Muscle of back (tissue), 11 donors: ENCODE data around the gene KRT73. TPM values are rescaled to one million over a fixed set of nuclear protein-coding genes. Genes with fewer than 3 reads are reported as not detected.
A peak's percentile ranks its signal among the peaks of the same experiment; 100 is the strongest.

ENCODE experiments used
- DNase-seq, 3 donors: peaks; one replicate each; pipeline versions ENCODE4 v3.0.0 to v3.0.0-alpha.2; 2013
- polyA plus RNA-seq, 10 donors: library from polyadenylated mRNA; unstranded; fragments of 120-200 nt; gene quantifications; one replicate each; pipeline ENCODE4 v1.2.1, GENCODE V29; 2013; ENCODE audit not compliant: insufficient read length in 10 of 10

The KRT73 gene
- polyA plus RNA-seq, 10 donors: 0.08 to 1.1 TPM; not detected in 8

GRCh38 chr12:52645982-52646381 lies 27.6 kb upstream of the KRT73 start:
- DNase-seq: no peak

GRCh38 chr12:52645120-52645761 lies 26.9 kb upstream of the KRT73 start:
- no peak for DNase-seq

DNA sequence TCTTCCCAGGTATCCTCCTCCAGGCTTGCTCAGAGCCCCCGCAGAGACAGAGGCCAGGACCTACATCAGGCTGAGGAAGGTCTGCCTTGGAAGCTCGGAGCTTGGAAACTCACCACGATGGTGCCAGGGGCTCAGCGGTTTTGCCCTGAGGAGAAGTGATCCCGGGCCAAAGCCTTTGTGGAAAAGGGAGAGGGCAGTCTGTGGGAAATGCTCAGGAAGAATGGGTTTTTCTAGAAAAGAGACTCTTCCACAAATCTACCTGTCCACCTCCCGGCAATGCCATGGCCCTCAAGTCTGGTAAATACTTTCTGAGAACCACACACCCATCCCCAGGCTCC lies 25.7 kb upstream of the KRT73 start:
- no peak for DNase-seq

DNA sequence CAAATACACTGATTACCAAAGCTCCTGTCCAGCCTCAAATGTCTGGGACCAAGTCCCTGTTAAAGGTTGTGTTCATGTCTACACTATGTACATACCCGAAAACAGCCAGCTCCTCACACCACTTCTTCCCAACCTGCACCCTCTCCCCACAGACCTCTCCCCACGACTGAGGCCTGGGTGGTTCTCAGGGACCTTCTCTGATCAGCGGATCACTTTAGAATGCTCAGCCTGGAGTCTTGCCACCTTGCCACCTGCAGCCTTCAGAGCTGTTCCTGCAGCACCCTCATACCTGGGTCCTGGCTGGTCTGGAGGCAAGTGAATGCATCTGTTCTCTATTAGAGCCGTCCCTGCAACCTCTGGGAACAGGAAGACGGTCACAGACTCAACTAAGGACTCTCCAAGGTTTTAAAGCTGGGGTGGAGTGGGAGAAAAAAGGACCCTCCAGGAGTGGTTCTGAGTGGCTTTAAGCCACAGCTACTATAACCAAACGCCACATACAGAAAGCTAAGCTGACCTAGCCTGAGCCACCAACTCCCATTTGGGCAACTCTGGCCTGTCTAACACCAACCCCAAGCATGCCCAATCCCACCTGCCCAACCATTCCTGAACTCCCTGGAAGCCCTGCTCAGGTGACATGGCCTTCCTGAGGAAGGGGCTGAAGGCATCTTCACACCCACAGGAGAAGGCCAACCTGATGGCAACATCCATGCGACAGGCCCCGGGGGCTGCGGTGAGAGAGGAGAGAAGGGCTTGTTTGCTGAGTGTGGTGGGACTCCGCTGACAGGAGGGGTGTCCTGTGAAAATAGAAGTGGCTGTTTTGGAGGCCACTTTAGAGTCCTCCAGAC lies 25.1 kb upstream of the KRT73 start:
- DNase-seq: no peak

GRCh38 chr12:52641468-52641867 lies 23.1 kb upstream of the KRT73 start:
- DNase-seq: no peak

DNA sequence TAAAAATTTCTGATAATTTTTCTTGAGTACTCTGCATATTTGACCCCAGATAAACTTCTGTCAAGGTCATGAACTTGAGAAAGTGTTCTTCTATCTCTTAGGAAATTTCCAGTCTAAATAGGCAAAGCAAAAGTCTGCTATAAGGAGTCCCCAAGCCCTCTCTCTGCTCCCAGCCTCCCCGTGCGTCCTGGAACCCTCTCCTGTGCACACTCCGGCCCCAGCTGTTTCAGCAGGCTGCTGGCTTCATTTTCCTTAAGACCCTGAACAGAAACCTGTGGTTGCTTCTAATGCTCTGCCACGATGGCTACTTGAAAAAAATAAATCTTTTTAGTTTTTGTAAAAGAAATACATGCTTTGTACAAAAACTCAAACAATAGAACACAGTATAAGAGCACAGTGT lies 18.9 kb upstream of the KRT73 start:
- DNase-seq: no peak

DNA sequence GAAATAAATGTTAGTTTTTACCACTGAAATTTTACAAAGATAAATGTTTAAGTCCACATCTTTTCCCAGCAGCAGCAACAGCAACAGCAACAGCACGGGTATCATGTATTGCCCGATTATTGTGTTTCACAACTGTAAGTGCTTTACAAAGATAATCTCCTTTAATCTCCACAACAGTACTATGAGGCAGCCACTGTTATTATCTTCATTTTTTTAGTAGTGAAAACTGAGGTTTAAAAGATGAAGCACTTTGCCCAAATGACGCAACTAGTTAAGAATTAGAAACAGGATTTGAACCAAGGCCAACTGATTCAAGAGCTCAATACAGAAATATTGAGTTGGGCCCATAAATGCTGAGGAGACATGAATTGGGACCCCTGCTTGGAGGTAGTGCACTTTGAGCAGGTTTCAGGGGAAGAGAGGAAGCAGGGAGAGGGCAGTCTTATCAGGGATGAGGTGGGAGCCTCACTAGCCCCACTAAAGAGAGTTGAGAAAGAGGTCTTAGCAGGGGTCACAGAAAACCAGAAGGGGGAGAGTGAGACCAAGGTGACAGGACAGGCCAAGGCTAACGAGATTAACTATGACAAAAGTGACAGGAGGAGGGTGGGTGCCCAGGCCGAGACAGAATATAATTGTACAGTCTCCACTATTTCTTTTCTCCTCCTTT lies 18.4 kb upstream of the KRT73 start:
- no peak for DNase-seq

GRCh38 chr12:52636189-52636588 lies 17.8 kb upstream of the KRT73 start:
- DNase-seq: no peak

DNA sequence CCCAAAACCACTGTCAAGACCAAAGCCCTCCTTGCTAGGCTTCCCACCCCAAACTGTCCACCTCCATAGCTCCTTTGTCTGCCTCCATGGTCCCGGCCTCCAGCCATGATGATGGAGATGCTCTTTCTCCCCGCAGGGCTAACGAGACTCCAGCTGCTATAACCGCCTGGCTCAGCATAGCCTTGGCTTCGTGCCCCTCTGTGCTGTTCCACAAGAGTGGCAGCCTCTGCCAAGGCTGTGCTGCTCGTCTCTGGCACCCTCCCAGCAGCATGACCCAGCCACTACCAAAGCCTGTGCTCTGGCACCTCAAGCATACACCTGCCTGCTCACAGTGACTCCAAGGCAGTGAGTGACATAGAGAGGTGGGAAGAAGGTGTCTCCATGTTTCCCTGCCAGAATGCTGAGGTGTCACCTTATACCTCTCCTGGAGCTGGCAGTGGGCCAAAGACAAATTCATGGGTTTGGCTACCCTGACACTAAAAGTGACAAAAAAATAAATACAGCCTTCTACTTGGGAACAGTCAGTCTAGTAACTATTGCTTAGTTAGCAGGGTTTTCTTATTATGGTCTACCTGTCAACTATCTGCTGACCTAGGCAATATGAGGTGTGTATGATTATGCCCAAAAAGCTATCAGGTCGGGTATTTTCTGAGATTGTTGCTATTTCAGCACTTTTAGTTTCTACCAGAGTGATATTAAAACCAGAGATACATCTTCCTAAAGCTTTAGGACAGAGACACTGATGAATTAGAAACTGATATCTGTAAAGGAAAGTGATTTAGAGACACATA lies 16.1 kb upstream of the KRT73 start:
- peak; percentile 27 to 53 (median 34) for DNase-seq

- DNase-seq: no peak
Measured at GRCh38 chr12:52633383-52633782, 15.0 kb upstream of the KRT73 start.

- no peak for DNase-seq
Measured at GRCh38 chr12:52632656-52633055, 14.3 kb upstream of the KRT73 start.

DNA sequence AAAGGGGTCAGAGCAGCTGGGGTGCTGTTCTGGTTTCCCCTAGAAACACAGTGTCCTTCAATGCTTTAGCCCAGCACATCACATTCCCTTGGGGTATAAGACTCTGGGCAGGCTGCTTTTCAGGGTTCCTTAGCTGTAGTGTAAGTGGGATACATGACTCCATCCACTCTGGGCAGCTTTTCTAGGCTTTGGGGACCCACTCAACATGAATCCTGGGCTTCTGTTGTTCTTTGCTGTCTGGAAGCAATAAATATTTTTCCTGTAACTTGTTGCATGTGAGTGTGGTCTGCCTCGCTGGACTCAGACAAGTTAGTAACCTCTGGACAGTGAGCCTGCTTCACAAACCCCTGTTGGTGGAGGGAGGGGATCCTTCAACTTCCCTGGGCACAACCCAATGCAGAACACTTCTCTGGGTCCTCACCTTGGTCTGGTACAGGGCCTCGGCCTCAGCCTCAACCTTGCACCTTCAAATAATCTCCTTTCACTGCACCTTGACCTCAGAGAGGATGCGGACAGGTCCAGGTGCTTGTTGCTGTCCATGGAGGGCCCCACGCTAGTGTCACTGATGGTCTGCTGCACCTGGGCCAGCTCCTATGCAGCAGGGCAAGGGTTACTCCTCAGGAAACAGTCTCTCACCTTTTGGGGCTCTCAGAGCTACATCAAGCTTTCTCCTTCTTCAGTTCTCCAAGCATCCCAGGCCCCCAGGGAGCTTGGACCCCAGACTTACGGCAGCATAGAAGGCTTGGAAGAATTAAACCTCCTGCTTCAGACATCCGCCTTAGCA lies 13.5 kb upstream of the KRT73 start:
- no peak for DNase-seq

DNA sequence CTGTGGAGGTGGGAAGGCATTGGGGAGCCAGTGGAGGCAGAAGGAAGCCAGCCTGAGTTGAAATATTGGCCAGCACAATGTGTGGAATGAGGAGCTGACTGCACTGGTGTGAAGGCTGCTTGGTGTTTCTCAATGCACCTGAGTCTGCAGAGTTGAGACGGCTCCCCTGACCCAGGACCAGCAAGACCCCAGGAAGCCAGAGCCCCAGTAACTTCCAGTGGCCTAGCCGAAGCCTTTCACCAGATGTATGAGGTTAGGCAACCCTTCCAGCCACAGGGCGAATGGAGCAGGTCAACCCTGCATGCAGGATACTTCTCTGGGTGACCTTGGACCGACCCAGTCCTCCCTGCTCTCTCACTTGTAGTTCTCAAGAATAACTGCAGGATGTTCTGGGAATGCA lies 12.9 kb upstream of the KRT73 start:
- no peak for DNase-seq

GRCh38 chr12:52630599-52631200 lies 12.3 kb upstream of the KRT73 start:
- no peak for DNase-seq

DNA sequence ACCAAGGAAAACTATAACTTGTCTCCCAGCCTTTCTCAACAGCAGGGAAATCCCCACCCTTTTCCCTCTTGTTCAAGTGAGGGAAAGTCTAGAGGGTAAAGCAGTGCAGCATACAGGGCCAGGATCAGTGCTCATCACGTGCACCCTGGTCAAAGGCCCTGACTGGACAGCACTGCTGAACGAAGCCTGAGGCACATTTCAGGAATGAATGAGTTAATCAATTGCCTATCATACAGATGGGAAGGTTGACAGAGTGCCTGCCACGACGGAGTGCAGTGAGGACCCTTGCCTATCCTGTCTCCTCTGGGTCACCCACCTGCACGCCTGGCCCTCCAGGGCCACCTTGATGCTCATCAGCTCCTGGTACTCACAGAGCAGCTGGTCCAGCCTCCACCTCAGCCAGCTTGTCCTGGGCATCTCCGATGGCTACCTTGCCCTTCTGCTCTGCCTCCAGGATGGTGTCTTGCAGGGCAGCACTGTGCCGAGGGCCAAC lies 11.7 kb upstream of the KRT73 start:
- no peak for DNase-seq

GRCh38 chr12:52629281-52630007 lies 11.1 kb upstream of the KRT73 start:
- DNase-seq: no peak

DNA sequence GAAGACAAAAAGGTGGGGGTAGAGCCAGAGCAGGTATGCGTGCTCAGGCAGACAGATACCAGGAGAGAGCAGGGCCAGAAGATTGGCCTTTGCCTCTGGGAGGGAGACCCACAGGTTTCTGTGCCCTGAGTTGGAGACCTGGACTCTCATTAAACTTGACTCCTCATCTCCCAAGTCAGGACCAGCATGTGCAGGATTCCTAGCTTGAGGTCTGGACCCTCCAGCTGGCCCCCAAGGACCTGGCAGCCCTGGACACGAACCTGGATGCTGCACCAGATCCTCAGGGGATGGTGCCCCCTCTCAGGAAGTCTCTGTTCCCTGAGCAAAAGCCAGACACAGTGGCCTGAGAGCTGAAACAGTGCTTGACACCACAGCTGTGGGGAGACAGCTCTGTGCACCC lies 10.5 kb upstream of the KRT73 start:
- no peak for DNase-seq

DNA sequence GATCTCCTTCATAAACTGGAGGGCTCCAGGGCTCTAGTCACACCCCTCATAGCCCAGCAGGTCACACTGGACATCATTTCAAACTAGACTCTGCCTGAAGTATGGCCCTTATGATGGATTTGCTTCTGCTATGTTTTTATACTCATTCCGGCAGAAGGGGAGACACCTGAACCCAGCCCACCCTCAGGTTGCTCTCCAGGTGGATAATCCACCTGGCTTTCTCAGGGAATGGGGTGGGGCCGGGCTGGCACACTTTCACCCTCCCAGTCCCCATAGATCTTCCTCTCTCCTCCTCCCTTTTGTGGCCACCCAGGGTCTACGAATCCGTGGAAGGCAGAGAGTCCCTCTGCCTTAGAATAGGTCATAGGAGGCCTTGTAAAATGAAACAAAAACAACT lies 9.8 kb upstream of the KRT73 start:
- DNase-seq: no peak

DNA sequence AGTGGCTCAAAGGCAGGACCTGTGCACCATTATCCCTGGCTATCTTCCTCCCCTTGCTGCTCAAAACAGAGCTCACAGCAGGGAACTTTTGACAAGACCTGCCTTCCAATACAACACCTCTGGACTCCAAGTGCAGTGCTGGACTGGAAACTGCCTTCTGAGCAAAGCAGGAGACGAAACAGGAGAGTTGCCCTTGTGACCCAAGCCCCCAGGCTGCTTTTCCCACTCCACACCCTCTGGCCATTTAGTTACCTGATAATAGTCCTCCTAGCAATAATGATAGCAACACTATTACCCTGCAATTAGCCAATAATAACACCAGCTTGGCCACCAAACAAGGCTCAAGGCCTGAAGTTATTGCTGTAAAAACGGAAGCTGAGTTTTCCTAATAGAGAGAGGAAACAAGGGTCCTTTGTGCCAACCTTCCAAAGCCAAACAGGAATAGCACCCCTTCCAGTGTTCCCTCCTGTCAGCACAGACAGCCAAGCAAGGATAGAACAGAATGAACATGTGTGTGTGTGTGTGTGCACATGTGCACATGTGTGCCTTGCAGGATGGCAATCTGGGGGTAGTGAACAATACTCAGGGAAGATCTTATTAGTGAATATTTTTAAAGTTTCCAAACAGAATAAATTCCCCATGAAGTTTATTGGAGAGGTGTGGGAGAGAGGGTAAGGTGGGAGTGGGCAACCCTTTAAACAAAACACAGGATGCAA lies 9.2 kb upstream of the KRT73 start:
- DNase-seq: no peak
